8988T (cell line): ENCODE measurements around the gene HDAC3.

Source experiments
- DNase-seq: peaks from one replicate; pipeline ENCODE4 v3.0.0; 2011

Gene HDAC3

GRCh38 chr5:141598391-141599345 is 38.0 kb downstream of the HDAC3 start:
- DNase-seq: no peak

- DNase-seq: no peak
Measured at GRCh38 chr5:141597814-141598213, 38.8 kb downstream of the HDAC3 start.

- no peak for DNase-seq
Measured at GRCh38 chr5:141597394-141597793, 39.3 kb downstream of the HDAC3 start.

- DNase-seq: no peak
Measured at GRCh38 chr5:141596867-141597266, 39.8 kb downstream of the HDAC3 start.

- no peak for DNase-seq
Measured at GRCh38 chr5:141590127-141590526, 46.5 kb downstream of the HDAC3 start.

GRCh38 chr5:141586246-141586645 is 50.4 kb downstream of the HDAC3 start:
- no peak for DNase-seq

GRCh38 chr5:141585594-141585993 is 51.1 kb downstream of the HDAC3 start:
- DNase-seq: no peak

- no peak for DNase-seq
Measured at GRCh38 chr5:141574122-141574510, 62.5 kb downstream of the HDAC3 start.

GRCh38 chr5:141573489-141574121 is 63.0 kb downstream of the HDAC3 start:
- DNase-seq: no peak
